LNCaP clone FGC (cell line): ENCODE measurements around the gene ARHGAP22.

Source experiments
- DNase-seq: peaks from one replicate; pipeline ENCODE4 v3.0.0-alpha.2; 2011; ENCODE audit warnings: low read depth
- H3K4me3 ChIP-seq: 2 replicates; pipeline ENCODE4 v1.5.1; 2011; ENCODE audit warnings: mild to moderate bottlenecking, low read depth, low read length, control low read depth
- TF ChIP-seq, protein P1 (sequence below): IDR thresholded peaks from 2 replicates; pipeline ENCODE4 v1.5.1; 2012; ENCODE audit warnings: mild to moderate bottlenecking; ENCODE audit not compliant: control insufficient read depth, insufficient read depth; ENCODE audit errors: extremely low read depth

Gene ARHGAP22

DNA sequence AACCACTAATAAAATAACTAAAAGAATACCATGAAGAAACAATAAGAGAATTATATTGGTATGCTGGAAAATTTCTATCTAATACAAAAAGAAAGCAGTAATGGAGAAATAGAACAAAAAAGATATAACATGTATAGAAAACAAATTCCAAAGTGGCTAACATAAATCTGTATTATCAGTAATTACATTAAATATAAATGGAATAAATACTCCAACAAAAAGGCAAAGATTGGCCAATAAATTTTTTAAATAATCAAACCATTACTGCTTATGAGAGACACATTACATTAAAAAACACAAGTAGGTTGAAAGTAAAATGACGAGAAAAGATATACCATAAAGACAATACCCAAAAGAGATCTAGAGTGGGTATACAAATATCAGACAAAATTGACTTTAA is 90.0 kb downstream of the ARHGAP22 start:
- DNase-seq, result no peak
- no peak overlapping the region for H3K4me3 ChIP-seq
- TF ChIP-seq, protein P1, sequence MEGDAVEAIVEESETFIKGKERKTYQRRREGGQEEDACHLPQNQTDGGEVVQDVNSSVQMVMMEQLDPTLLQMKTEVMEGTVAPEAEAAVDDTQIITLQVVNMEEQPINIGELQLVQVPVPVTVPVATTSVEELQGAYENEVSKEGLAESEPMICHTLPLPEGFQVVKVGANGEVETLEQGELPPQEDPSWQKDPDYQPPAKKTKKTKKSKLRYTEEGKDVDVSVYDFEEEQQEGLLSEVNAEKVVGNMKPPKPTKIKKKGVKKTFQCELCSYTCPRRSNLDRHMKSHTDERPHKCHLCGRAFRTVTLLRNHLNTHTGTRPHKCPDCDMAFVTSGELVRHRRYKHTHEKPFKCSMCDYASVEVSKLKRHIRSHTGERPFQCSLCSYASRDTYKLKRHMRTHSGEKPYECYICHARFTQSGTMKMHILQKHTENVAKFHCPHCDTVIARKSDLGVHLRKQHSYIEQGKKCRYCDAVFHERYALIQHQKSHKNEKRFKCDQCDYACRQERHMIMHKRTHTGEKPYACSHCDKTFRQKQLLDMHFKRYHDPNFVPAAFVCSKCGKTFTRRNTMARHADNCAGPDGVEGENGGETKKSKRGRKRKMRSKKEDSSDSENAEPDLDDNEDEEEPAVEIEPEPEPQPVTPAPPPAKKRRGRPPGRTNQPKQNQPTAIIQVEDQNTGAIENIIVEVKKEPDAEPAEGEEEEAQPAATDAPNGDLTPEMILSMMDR, result no peak

DNA sequence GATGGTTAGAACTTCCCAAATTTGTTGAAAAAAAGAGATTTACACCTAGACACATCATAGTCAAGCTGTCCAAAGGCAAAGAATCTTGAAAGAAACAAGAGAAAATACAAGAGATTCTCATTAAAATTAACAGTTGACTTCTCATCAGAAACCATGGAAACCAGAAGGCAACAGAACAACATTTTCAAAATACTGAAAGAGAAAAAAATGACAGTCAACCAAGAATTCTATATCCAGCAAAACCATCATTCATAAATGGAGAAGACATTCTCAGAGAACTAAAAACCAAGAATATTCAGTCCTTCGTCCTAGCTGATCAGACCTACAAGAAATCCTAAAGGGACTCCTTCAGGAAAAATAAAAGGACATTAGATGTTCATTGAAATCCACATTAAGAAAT is 90.6 kb downstream of the ARHGAP22 start:
- TF ChIP-seq, protein P1, result no peak
- no peak for DNase-seq
- no peak overlapping the region for H3K4me3 ChIP-seq

GRCh38 chr10:48512861-48513260 is 92.0 kb downstream of the ARHGAP22 start:
- no peak for DNase-seq
- TF ChIP-seq, protein P1, result no peak
- H3K4me3 ChIP-seq, result no peak overlapping the region

DNA sequence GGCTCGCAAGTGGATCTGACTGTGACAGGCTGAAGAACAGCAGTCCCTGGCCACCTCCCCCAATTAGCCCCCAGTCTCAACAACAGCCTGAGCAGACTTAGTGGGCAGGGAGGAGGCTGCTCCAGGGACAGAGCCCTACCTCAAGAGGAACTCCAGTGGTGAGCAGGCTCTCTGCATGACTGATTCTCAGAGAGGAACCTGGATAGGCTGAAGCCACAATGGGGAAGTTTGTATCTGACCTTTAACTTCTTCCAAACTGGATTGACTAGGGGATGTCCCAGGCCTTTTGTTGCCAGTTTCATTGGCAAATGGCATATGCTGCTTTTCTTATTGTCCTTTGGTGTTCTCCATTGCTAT is 93.0 kb downstream of the ARHGAP22 start:
- no peak for DNase-seq
- no peak overlapping the region for H3K4me3 ChIP-seq
- TF ChIP-seq, protein P1, result no peak

DNA sequence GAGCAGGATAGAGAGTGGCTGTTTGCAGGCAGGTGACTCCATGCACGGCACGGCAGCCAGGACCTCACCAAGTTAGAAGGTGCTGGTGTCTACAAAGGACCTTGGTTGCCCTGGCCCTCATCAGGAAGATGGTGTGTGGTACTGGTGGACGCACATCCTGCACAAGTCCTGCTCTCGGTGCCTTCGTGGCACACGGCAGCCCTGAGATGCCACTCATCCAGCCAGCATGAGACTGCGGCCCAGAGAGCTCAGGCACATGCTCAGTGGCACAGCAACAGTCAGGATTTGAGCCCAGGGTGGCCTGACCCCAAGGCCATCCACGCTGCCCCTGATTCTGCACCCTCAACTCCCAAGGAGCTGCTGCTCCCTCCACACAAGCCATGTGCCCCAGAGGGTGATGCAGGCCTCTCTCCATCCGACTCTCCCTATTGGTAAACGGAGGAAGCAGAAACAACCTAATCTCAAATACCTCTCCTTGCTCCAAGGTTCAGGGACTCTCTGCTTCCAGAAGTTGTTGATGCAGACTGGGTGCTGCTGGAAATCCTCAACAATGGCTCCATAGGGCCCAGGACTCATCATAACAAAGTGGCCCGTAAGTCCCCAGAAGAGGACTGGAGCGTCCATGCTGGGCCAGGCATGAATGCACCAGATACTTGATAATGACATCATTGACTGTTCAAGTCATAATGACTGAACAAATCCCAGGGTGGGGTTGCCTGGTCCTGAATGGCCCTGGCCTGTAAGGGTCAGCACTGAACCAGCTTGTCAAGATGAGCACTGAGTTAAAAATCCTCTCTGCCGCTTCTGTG is 93.6 kb downstream of the ARHGAP22 start:
- TF ChIP-seq, protein P1, result no peak
- DNase-seq, result no peak
- no peak overlapping the region for H3K4me3 ChIP-seq

- TF ChIP-seq, protein P1, result peak; percentile 60
- no peak for DNase-seq
- H3K4me3 ChIP-seq, result no peak overlapping the region
Measured at GRCh38 chr10:48509974-48510692, 94.7 kb downstream of the ARHGAP22 start.
